ENCODE results near the gene LYST. TPM values are rescaled to one million over a fixed set of nuclear protein-coding genes. Genes with fewer than 3 reads are reported as not detected.
"Not testable (repeated sequence)": the region's sequence is repeated elsewhere in the genome, so short reads cannot be mapped to it uniquely, and the experiment has no call there.

Gene LYST
- total and polyA plus RNA-seq, 10 donors, result 9.0 to 169 (median 98.1) TPM

DNA sequence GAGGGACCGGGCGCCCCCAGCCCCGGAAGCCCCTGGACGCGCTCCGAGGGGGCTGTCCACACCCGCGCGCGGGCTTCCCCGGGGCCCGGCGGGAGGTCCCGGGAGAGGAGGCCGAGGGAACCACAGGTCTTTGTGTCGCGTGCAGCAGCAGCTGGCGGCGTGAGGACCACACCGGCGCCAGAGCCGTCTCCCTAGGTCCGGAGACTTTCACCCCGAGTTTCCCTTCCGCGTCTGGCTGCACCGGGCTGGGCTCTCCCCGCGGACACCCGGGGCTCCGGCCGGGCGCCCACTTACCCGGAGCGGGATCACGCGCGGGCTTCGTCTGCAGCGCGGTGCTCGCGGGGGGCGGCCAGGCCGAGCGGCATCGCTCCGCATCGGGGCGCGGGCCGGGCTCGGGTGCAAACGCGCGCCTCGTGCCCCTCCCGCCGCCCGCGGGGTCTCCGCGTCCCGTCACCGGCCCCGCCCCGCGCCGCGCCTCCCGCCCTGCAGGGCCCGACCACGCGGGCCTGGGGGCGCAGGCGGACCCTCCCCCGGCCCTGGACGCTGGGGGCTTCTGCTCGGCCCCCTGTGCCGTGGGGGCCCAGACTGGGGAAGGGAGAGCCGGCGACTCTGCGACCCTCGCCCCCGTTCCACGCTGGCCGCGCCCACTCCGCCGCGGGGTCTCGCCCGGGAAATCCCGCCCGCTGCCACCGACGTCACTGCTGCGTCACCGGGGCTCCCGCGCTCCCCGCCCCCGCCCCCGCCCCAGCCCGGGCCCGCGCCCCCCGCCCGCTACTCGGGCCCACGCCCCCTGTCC lies 217.1 kb downstream of the LYST start, which contains the start of gene GNG4:
Gene GNG4, minus strand, starts transcription at position 417 of the 796 bp plus-strand sequence. CDS start 65,946 bp downstream, outside the sequence.
- Histone ChIP-seq H3K4me3 (peak within 1 kb of the TSS; percentile 27 to 77 (median 52)), H3K36me3 (no peaks in the 10 kb centered on the region), H3K4me1 (peaks cover 12 to 34% (median 25%) of the 10 kb centered on the region in 6 donors), H3K27ac (no peak within 1 kb of the TSS), H3K9me3 (peaks cover 0 to 5% (median 0%) of the 10 kb centered on the region in 8 donors), H3K27me3 (replicated peaks in 1 of 7) (peaks cover 7 to 100% (median 73%) of the 10 kb centered on the region in 7 donors)
- WGBS, 5 donors, result 0 to 1% (median 0%) methylated on average over 38 to 111 of the region's 111 CpGs; no CpG with 5 or more reads in 1 of the 5 donors
- peak; percentile 82 for DNase-seq
- TF ChIP-seq, protein P1, sequence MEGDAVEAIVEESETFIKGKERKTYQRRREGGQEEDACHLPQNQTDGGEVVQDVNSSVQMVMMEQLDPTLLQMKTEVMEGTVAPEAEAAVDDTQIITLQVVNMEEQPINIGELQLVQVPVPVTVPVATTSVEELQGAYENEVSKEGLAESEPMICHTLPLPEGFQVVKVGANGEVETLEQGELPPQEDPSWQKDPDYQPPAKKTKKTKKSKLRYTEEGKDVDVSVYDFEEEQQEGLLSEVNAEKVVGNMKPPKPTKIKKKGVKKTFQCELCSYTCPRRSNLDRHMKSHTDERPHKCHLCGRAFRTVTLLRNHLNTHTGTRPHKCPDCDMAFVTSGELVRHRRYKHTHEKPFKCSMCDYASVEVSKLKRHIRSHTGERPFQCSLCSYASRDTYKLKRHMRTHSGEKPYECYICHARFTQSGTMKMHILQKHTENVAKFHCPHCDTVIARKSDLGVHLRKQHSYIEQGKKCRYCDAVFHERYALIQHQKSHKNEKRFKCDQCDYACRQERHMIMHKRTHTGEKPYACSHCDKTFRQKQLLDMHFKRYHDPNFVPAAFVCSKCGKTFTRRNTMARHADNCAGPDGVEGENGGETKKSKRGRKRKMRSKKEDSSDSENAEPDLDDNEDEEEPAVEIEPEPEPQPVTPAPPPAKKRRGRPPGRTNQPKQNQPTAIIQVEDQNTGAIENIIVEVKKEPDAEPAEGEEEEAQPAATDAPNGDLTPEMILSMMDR (IDR thresholded peaks at IDR 0.05 in 8 of 11, conservative IDR thresholded peaks at IDR 0.05 in 3 of 11), result no peak
- TF ChIP-seq POLR2AphosphoS5 (IDR thresholded peaks at IDR 0.05) (no peak), POLR2A (IDR thresholded peaks at IDR 0.05) (no peak)
- intact Hi-C loops (cut with DNase I; ENCODE audit: low total_unique reads), result no loop called here

DNA sequence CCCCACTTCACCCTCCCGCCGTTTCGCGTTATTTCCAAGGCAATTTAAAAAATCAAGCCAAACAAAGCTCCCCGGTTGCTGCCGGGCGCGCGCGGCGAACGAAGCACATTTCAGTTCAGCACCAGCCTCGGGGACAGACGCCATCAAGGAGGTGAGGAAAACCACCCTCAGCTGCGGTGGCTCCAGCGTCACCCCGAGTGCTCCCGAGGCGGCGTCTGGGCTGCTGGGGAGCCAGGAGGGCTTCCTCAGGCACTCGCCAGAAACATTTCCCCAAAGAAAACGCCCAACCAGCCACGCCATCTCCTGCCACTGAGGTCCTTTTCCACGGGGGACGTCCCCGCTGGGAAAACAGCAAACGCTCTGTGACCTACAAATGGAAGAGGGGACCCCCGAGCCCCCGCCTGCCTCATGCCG lies 217.7 kb downstream of the LYST start:
- peak overlapping the region; percentile 27 to 77 (median 52) for H3K4me3 ChIP-seq
- intact Hi-C loops (cut with DNase I; ENCODE audit: low total_unique reads), result no loop called here
- DNase-seq, result peak; percentile 82
- H3K36me3 ChIP-seq, result no peaks in the 10 kb centered on the region
- peaks cover 0 to 2% (median 0%) of the 10 kb centered on the region in 8 donors for H3K9me3 ChIP-seq
- no peak overlapping the region for H3K27ac ChIP-seq
- peaks cover 7 to 100% (median 68%) of the 10 kb centered on the region in 7 donors for H3K27me3 ChIP-seq (replicated peaks in 1 of 7)
- 0 to 2% (median 1%) methylated on average over 15 to 30 of the region's 30 CpGs for WGBS, 5 donors
- H3K4me1 ChIP-seq, result peaks cover 12 to 34% (median 25%) of the 10 kb centered on the region in 6 donors
- no peak for TF ChIP-seq POLR2A (IDR thresholded peaks at IDR 0.05)
- TF ChIP-seq POLR2AphosphoS5 (IDR thresholded peaks at IDR 0.05), result peak in 1 of 3 donors; percentile 36

DNA sequence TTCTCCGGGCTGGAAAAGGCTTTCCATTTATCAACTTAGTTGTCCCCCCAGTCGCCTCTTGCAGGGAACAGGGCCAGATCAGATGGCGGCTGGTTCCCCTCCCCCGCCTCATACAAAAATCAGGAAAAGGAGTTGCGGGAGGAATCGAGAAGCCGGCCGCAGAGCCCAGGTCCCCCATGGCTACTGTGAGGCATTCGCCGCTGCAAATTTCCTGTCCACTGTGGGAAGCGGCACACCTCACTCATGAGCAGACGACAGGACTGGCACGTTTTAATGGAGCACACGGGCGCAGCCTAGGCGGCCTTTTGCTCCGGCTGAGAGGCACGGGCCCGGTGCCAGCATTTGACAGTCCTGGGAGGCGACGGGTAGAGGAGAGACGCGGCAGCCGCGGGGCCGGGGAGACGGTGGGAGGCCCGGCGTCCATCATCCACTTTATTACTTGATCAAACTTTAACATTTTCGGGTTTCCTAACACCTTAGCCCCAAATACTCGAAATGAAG lies 218.2 kb downstream of the LYST start:
- 7 to 14% (median 10%) methylated on average over 20 to 31 of the region's 31 CpGs for WGBS, 5 donors
- H3K27me3 ChIP-seq (replicated peaks in 1 of 7), result peaks cover 7 to 100% (median 66%) of the 10 kb centered on the region in 7 donors
- no peak overlapping the region for H3K27ac ChIP-seq
- H3K4me3 ChIP-seq, result peak overlapping the region in 4 of 8 donors; percentile 50 to 77 (median 52)
- DNase-seq, result peak; percentile 65
- peaks cover 12 to 34% (median 25%) of the 10 kb centered on the region in 6 donors for H3K4me1 ChIP-seq
- TF ChIP-seq POLR2AphosphoS5 (IDR thresholded peaks at IDR 0.05) (no peak), POLR2A (IDR thresholded peaks at IDR 0.05) (no peak)
- TF ChIP-seq, protein P1 (IDR thresholded peaks at IDR 0.05 in 8 of 11, conservative IDR thresholded peaks at IDR 0.05 in 3 of 11), result no peak
- H3K36me3 ChIP-seq, result no peaks in the 10 kb centered on the region
- no peaks in the 10 kb centered on the region for H3K9me3 ChIP-seq
- intact Hi-C loops (cut with DNase I; ENCODE audit: low total_unique reads), result no loop called here

GRCh38 chr1:235647537-235647936 lies 219.2 kb downstream of the LYST start:
- H3K27ac ChIP-seq, result not testable (repeated sequence)

GRCh38 chr1:235646463-235646862 lies 220.2 kb downstream of the LYST start:
- Histone ChIP-seq H3K4me3 (no peak overlapping the region), H3K27me3 (replicated peaks in 1 of 7) (peaks cover 7 to 97% (median 49%) of the 10 kb centered on the region in 7 donors), H3K36me3 (no peaks in the 10 kb centered on the region), H3K4me1 (peaks cover 12 to 54% (median 38%) of the 10 kb centered on the region in 6 donors), H3K27ac (no peak overlapping the region), H3K9me3 (no peaks in the 10 kb centered on the region)
- peak; percentile 48 for DNase-seq
- TF ChIP-seq POLR2A (IDR thresholded peaks at IDR 0.05), result no peak
- TF ChIP-seq, protein P1 (IDR thresholded peaks at IDR 0.05 in 8 of 11, conservative IDR thresholded peaks at IDR 0.05 in 3 of 11), result no peak
- TF ChIP-seq POLR2AphosphoS5 (IDR thresholded peaks at IDR 0.05), result no peak
- 82 to 93% (median 89%) methylated on average over 9 of the region's 9 CpGs for WGBS, 5 donors
- intact Hi-C loops (cut with DNase I; ENCODE audit: low total_unique reads), result no loop called here

More at GRCh38 chr1:235647537-235647936, 219.2 kb downstream of the LYST start:
- DNase-seq, result peak; percentile 24
- H3K4me3 ChIP-seq; H3K9me3 ChIP-seq; intact Hi-C loops (cut with DNase I; ENCODE audit: low total_unique reads); H3K36me3 ChIP-seq: not testable (repeated sequence)
- 87 to 92% (median 88%) methylated on average over 12 of the region's 12 CpGs for WGBS, 5 donors
- Histone ChIP-seq H3K4me1 (peaks cover 12 to 43% (median 28%) of the 10 kb centered on the region in 6 donors), H3K27me3 (replicated peaks in 1 of 7) (peaks cover 7 to 97% (median 57%) of the 10 kb centered on the region in 7 donors)

Measured in spleen (tissue), 11 donors.